HG02885 (cell line): ENCODE results near the gene AKAP10.
"Not testable (repeated sequence)": the region's sequence is repeated elsewhere in the genome, so short reads cannot be mapped to it uniquely, and the experiment has no call there.

Experiments used
- ATAC-seq: cut with Tn5 transposase; IDR thresholded peaks from one replicate; pipeline ENCODE4 v1.9.1; 2021; ENCODE audit warnings: mild to moderate bottlenecking; ENCODE audit not compliant: unreplicated experiment, poor library complexity

Gene AKAP10

DNA sequence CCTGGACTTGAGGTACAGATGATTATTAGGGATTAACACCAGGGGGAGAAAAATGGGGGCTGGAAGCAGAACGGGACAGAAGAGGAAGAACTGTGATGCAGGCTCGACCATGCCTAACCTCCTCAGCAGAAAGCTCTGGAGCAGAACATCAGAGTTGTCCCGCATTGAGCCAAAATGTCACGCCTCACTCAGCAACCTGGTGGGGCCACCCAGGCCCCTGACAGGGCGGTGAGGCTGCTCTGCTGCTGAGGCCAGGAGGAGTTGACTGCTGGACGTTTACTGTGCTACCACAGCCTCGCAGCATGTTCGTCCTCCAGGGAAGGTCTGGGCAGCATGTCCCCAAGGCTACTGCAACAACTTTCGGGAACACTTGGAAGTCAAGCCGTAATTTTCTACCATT lies 103.4 kb downstream of the AKAP10 start:
- ATAC-seq, result no peak

DNA sequence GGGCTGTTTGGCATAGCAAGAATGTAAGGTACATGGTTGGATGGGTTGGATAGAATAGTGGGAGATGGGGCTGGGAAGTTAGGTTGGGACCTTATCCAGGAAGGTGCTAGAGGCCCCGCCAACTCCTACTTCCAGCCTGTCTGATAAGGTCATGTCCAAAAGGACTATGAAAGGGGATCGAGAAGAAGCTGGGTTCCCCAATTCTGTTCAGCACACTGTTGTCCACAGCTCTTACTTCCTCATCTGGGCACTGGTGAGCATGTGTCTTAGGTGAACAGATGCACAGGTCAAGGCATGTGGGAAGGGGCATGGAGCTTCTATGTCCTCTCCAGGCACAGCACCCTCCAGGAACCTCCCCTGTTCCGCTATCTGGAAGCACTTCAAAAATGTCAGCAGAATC lies 104.3 kb downstream of the AKAP10 start:
- no peak for ATAC-seq

DNA sequence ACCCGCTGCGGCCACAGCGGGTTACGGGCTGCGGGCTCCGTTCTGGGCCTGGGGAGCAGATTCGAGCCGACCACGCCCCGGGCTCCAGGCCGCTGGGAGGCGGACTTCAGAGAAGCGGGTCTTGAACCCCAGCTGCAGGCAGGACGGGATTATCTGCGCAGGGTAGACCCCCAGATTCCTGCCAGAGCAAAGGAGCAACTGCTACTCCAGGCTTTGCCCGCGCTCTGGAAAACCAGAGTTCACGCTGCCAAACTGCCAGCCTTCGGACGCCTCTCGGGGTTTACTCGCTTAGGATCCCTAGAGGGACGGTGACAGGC lies 109.6 kb downstream of the AKAP10 start:
- no peak for ATAC-seq

DNA sequence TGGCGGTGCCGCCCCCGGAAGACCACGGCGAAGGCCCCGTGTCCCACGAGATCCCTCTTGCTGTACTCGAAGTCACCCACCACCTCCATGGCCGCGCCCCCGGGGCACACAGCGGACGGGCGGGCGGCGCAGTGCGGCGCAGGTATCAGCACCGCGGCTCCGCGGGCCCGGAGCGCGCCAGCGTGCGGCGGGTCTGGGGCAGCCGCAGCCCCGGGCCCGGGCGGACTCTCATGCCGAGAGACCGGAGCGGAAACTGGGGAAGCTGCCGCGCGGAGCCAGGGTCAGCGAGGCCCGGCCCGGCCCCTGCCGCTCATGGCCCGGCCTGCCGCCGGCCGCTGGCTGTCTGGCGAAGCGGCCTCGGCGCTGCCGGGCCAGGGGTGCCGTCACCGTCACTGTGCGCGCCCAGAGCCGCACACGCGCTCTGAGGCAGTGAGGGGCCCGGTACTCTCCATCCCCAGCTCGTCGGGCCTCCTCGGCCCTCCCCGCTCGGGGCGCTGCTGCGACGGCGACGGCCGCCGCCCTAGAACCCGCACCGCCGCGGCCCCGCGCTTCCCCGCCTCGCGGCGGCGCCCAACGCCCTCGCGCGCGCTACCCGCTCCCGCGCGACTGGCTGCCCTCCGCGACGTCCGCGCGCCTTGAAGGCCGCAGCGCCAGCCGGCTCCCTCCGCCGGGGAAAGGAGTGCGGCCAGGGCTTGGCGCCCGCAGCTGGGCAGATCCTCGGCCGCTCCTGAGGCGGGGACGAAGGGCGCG lies 110.1 kb downstream of the AKAP10 start, which contains the start of gene ULK2:
Gene ULK2 (minus strand): TSS at position 608 of the 750 bp plus-strand sequence. CDS start 519 bp downstream, at position 89.
- ATAC-seq, result peak; percentile 58

DNA sequence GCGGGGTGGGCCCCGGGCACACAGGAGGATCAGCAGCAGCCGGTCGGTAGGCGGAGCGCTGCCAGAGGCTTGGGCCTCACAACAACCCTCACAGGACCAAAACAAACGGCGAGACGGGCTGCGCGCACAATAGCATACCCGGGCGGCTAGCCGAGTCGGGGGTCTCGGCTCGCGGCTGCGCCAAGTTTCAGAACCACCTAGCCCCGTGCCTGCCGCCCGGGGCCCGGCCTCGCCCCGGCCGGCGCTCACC lies 110.6 kb downstream of the AKAP10 start:
- ATAC-seq, result peak; percentile 59

DNA sequence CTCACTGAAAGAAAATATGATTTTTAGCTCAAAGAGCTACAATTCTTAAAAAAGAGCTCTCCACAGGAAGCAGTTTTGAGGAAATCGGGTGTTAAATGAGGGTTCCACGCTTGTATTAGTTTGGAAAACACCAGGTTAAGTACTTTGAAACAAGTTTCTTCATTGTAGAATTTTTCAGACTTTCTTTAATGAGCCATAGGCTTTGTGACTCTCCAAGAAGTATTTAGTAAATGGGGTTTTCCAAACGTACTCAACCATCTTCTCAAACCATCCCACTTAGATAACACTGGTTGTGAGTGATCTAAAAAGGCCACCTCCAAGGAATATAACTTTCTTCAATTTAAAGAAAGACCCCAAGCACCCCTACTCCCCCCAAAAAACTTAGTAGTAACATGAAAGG lies 112.6 kb downstream of the AKAP10 start:
- ATAC-seq, result no peak

DNA sequence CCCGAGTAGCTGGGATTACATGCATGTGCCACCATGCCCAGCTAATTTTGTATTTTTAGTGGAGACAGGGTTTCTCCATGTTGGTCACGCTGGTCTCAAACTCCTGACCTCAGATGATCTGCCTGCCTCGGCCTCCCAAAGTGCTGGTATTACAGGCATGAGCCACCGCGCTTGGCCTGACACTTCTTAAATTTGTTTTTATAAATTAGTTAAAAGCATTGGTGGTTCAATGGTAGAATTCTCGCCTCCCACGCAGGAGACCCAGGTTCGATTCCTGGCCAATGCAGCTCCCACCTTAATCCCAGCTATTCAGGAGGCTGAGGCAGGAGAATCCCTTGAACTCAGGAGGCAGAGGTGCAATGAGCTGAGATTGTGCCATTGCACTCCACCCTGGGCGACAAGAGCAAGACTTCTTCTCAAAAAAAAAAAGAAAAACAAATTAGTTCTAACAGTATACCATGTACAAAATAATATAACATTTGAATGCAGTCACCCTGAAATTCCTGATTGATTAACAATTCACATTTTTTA lies 116.9 kb downstream of the AKAP10 start:
- not testable (repeated sequence) for ATAC-seq

DNA sequence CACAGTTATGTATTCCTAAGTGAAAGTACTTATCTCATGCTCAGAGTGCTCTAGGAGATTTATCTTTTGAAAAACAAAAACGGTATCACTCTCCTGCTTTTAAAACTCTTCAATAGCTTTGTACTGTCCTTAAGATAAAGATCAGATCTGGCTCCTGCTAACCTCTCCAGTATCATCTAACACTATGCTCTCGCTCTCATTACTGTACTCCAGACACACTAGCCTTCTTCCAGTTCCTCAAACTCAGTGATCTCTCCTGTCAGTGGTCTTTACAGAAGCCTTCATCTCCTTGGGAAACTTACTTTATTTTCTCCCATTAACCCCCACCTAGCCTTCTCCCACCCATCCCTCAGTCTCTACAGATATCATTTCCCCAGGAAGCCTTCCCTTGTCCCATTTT lies 120.0 kb downstream of the AKAP10 start:
- no peak for ATAC-seq
